ENCODE data around the gene SGPP2.

GRCh38 chr2:222563936-222564335 lies 139.6 kb downstream of the SGPP2 start:
- TF ChIP-seq FOXK2 (IDR thresholded peaks at IDR 0.05): no peak
- no peak for TF ChIP-seq L3MBTL2 (conservative IDR thresholded peaks at IDR 0.05)
- no peak for TF ChIP-seq FOXA1 (IDR thresholded peaks at IDR 0.05)
- no peak for TF ChIP-seq PKNOX1 (IDR thresholded peaks at IDR 0.05)
- no peak for TF ChIP-seq FOXM1 (IDR thresholded peaks at IDR 0.05; ENCODE audit: borderline replicate concordance)
- TF ChIP-seq CTBP1 (IDR thresholded peaks at IDR 0.05; ENCODE audit: borderline replicate concordance): no peak
- no peak for TF ChIP-seq BHLHE40 (IDR thresholded peaks at IDR 0.05; ENCODE audit: borderline replicate concordance)
- no peak for TF ChIP-seq ZNF384 (IDR thresholded peaks at IDR 0.05)
- no peak for TF ChIP-seq ELF4 (IDR thresholded peaks at IDR 0.05)
- TF ChIP-seq HDGF (IDR thresholded peaks at IDR 0.05; ENCODE audit: borderline replicate concordance): no peak
